GM21515 (cell line): ENCODE results near the gene DHRS1.
A peak's percentile ranks its signal among the peaks of the same experiment; 100 is the strongest.
"Not testable (repeated sequence)": the region's sequence is repeated elsewhere in the genome, so short reads cannot be mapped to it uniquely, and the experiment has no call there.

Experiments
- ATAC-seq: cut with Tn5 transposase; IDR thresholded peaks from one replicate; pipeline ENCODE4 v1.9.1; 2021; ENCODE audit not compliant: unreplicated experiment

The DHRS1 gene

DNA sequence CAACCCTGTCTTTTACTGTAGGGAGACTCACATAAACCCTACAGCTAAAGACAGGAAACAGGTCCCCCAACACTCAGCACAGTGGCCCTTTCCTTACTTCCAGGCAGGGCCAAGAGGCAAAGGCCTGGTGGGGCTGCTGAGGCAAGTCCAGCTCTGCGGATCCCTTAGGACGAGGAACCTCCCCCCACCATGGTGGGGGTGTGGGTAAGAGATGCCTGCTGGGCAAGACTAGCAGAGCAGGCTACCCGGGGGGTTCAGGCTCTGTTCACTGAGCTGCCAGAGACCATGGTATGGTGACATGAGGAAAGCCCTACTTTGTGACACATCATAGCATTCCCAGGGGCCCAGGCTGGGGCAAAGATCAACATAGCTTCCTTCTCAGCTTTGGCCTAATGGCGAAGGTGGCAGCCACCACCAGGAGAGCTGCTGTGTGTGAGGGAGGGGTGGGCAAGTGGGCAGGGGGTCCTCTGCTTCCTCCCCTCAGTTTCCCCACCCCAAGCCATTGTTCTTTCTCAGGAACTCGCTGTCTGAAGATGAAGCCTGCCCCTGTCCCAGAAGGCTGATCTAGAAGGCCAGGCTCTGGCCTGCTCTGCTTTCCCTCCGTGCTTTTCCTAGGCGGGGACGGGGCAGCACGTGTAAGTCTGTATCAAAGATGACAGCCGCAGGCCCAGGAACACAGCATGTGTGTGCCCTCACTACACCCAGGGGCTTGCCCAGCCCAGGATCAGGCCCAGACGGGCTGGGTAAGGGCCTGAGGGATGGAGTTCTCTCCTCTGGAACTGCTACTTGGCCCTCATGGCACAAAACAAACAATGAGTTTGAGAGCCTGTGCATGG, 47.1 kb downstream of the DHRS1 start:
- no peak for ATAC-seq

DNA sequence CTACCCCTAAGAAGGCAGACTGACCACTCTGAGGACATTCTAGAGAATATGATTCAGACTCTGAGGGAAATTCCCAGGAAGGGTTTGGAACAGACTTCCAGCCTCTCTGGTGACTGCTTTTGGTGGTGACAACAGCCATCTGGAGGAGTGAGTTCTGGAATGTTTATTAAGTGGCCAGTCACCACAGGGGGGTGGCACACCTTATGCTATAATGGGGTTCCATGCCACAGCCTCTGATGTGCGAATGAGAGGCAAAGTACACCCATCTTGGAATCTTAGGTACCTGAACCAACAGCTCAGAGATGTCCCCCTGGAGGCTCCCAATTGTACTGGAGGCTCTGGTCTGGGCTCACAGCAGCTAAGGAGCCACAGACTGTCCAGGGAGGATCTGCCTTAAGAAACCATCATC, 47.7 kb downstream of the DHRS1 start:
- no peak for ATAC-seq

DNA sequence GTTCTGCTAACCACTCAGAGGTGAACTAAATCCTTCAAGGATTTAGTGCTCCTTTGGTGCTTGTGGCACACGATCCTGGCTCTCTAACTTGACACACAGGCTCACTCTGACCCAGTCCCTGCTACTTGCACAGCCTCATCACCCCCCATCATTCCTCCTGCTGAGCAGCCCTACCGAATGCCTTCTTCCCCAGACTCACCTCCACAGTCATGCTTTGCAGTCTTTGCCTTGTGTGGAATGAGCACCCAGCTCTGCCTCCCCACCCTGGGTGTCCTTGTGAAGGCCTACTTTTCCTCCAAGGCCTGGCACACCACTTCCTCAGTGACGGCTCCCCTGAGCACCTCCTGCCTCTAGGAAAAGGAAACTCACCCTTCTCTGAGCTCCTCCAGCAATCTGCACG, 49.2 kb downstream of the DHRS1 start:
- no peak for ATAC-seq

DNA sequence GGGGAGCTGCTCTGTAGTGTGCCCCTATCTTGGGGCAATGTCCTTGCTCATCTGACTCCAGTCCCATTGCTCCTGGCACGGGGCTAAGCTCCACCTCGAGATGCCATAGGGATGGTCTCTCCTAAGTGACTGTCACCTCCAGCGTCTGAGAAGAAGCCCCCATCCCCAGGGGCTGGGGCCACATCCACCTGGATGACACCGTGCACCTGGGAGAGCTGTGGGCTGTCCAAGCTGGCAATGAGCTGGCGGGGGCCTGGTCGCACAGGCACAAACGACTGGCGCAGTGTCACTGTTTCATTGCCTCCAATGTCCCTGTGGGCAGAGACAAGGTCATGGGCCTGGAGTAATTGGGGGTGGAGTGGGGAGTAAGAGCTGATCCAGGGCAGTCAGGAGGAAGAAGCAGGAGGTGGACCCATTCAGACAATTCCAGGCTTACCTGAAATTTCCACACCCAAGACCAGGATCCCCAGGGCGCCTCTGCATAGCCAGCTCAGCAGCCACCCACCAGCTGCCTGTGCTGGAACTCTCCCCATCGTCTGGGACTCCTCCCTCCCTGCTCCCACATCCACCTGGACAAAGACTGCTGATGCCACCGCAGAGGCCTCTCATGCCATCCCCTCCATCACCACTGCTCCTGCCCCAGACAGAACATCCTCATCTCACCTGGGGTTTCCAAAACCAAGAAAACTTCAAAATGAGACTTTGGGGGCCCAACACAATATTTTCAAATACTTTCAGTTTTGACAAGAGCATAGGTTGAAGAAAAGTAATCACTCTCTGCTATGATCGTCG, 50.2 kb downstream of the DHRS1 start:
- ATAC-seq, result no peak

DNA sequence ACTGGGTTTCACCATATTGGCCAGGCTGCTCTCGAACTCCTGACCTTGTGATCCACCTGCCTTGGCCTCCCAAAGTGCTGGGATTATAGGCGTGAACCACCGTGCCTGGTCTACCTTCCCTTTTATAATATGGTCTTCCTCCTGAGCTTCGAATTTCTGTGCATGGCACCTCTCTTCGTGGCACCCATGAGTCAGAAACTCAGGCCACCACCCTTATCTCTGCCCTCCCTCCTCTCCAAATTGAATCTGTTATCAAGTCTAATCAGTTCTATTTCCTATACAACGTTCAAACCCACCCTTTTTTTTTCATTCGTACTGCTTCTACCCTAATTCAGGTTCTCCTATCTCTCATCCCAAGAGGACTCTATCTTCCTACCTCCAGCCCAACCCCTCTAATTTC, 52.2 kb downstream of the DHRS1 start:
- ATAC-seq, result no peak

DNA sequence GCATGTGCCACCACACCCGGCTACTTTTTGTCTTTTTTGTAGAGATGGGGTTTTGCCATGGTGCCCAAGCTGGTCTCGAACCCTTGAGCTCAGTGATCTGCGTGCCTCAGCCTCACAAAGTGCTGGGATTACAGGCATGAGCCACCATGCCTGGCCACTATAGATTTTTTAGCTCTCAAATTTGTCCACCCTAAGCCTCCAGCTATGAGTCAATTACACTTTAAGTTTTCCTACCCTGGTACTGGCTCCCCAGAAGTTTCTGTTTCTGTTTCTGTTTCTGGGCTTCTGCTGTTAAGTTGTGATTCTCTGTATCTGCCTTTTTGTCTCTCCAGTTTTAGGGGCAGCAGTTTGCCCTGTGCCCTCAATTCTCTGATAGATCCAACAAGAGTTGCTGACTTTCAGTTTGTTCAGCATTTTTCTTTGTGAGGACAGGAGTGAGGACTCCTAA, 52.8 kb downstream of the DHRS1 start:
- ATAC-seq, result no peak

DNA sequence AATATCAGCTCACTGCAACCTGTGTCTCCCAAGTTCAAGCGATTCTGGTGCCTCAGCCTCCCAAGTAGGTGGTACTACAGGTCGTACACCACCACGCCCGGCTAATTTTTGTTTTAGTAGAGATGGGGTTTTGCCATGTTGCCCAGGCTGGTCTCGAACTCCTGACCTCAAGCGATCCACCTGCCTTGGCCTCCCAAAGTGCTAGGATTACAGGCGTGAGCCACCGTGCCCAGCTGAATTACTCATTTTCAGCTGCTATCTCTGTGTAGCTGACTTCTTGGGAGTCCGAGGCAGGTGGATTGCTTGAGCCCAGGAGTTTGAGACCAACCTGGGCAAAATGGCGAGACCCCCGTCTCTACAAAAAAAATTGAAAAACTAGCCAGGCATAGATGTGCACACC, 54.2 kb downstream of the DHRS1 start:
- not testable (repeated sequence) for ATAC-seq

DNA sequence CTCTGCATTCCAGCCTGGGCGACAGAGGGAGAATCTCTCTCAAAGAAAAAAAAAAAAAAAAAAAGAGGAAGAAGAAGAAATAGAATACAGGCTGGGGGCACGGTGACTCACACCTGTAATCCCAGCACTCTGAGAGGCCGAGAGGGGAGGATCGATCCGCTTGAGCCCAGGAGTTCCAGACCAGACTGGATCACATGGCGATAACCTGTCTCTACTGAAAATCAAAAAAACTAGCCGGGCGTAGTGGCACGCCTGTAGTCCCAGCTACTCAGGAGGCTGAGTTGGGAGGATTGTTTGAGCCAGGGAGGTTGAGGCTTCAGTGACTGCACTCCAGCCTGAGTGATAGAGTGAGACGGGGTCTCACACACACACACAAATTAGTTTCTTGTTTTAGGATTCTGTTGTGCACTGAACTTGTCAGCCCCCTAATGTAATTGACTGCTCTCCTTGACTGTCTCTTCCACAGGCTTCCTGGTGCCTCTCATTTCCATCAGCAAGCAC, 56.2 kb downstream of the DHRS1 start:
- ATAC-seq, result no peak

DNA sequence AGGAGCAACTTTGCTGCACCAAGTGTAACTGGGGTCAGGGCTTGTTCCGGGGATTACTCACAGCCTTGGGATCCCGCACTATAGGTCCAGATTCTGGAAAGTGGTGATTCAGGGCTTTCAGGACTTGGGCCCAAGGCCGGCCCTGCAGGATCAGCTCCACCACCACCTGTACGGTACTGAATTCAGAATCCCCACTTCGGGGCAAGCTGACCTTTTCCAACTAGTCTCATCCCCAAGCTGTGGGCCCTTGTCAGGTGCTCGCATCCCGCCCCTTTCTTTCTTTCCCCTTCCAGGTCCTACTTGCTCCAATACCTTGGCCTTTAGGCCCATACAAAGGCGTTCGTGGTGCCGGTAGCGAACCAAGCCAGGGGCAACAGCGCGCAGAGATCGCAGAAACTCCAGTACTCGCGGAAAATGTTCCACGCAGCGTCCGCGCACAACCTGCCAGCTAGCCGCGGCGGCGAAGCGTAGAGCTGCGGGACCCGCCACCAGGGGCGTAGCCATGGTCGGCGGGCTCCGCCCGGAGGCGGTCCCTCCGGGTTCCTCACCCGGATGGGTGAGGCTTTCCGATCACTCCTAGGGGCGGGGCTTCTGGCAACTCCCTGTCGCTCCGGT, 57.6 kb downstream of the DHRS1 start:
- ATAC-seq, result peak; percentile 75
